Endothelial cell of umbilical vein (primary cell): ENCODE results near the gene CH25H. TPM values are rescaled to one million over a fixed set of nuclear protein-coding genes. Genes with fewer than 3 reads are reported as not detected.

ENCODE experiments used
- BruUV-seq: library from RNA; stranded (reverse); fragments of 400-500 nt; replicated peaks from 2 replicates; lab custom pipeline; 2021; lab: Mats Ljungman, UMichigan
- CTCF ChIA-PET: fragments of 300-600, 350-600 bp; sonication (Branson Sonifier 250); formaldehyde crosslinking; loops from one replicate; lab custom pipeline; 2021; ENCODE audit warnings: antibody characterized with exemption, inconsistent platforms; lab: Charles Lee
- POLR2A ChIA-PET: fragments of 300-600, 350-600 bp; sonication (Branson Sonifier 250); formaldehyde crosslinking; loops from one replicate; lab custom pipeline; 2021; ENCODE audit warnings: antibody characterized with exemption, inconsistent platforms; lab: Charles Lee
- DNase-seq: peaks from one replicate; pipeline ENCODE4 v3.0.0-alpha.2; 2011; ENCODE audit warnings: low read depth, low spot score
- FAIRE-seq: peaks from 2 replicates; lab custom pipeline; 2011; peaks lifted over from hg19 to GRCh38; lab: Jason Lieb, UNC
- H2AFZ ChIP-seq: 2 replicates; pipeline ENCODE4 v1.6.0; 2012; ENCODE audit warnings: low read depth, low read length, control low read depth, inconsistent platforms
- H3K27ac ChIP-seq: 2 replicates; pipeline ENCODE4 v1.5.1; 2011; ENCODE audit warnings: low read depth, mild to moderate bottlenecking, control low read depth, low read length, moderate library complexity; ENCODE audit not compliant: insufficient read depth
- H3K27me3 ChIP-seq, 2 experiments: 2 replicates each; pipeline versions ENCODE4 v1.6.0 to v1.6.1; 2011; ENCODE audit warnings: low read length in 2 of 2, mixed read lengths in 1 of 2; ENCODE audit not compliant: control insufficient read depth in 2 of 2, insufficient read depth in 2 of 2
- H3K36me3 ChIP-seq, 2 experiments: 2 replicates in 1 of 2; 3 replicates in 1 of 2; pipeline ENCODE4 v1.5.1; 2011; ENCODE audit warnings: low read length in 2 of 2, mild to moderate bottlenecking in 1 of 2, moderate library complexity in 1 of 2; ENCODE audit not compliant: control insufficient read depth in 2 of 2, insufficient read depth in 2 of 2; ENCODE audit errors: extremely low read depth in 1 of 2
- H3K4me1 ChIP-seq: 3 replicates; pipeline ENCODE4 v1.5.1; 2011; ENCODE audit warnings: mild to moderate bottlenecking, low read length; ENCODE audit not compliant: control insufficient read depth, insufficient read depth; ENCODE audit errors: extremely low read depth
- H3K4me2 ChIP-seq: 2 replicates; pipeline ENCODE4 v1.6.1; 2011; ENCODE audit warnings: low read length, control low read depth, mixed read lengths; ENCODE audit not compliant: insufficient read depth
- H3K4me3 ChIP-seq, 3 experiments: fragments of 200-600 bp in 1 of 3; sonication (generic), shearing (Covaris generic) in 1 of 3; replicated peaks in 1 of 3; 2 replicates each; pipeline ENCODE4 v1.5.1; 2011 to 2016; ENCODE audit warnings: control low read depth in 3 of 3, low read length in 3 of 3, mild to moderate bottlenecking in 2 of 3, inconsistent platforms in 1 of 3, low read depth in 1 of 3, moderate library complexity in 1 of 3; ENCODE audit not compliant: insufficient read depth in 1 of 3
- H3K79me2 ChIP-seq: 2 replicates; pipeline ENCODE4 v1.6.0; 2012; ENCODE audit warnings: low read length, inconsistent platforms; ENCODE audit not compliant: control insufficient read depth, insufficient read depth
- H3K9ac ChIP-seq: replicated peaks from 2 replicates; pipeline ENCODE3; 2011; ENCODE audit warnings: low read length, control low read depth; ENCODE audit not compliant: insufficient read depth; ENCODE audit errors: extremely low read depth
- H3K9me1 ChIP-seq: replicated peaks from 3 replicates; pipeline ENCODE4 v1.6.0; 2011; ENCODE audit warnings: mild to moderate bottlenecking, low read length; ENCODE audit not compliant: control insufficient read depth, insufficient read depth; ENCODE audit errors: extremely low read depth
- H3K9me3 ChIP-seq: replicated peaks from 2 replicates; pipeline ENCODE4 v1.5.1; 2012; ENCODE audit warnings: low read length, inconsistent platforms; ENCODE audit not compliant: control insufficient read depth, insufficient read depth
- H4K20me1 ChIP-seq: replicated peaks from 2 replicates; pipeline ENCODE3; 2011; ENCODE audit warnings: mild to moderate bottlenecking, low read length; ENCODE audit not compliant: control insufficient read depth, insufficient read depth; ENCODE audit errors: extremely low read depth
- CTCF ChIP-seq, 2 donors: IDR thresholded peaks; 1 replicate in 1 of 2; 2 replicates in 1 of 2; pipeline ENCODE4 v1.5.1; 2011; ENCODE audit warnings: low read length in 2 of 2, mild to moderate bottlenecking in 2 of 2, moderate library complexity in 2 of 2, control low read depth in 1 of 2, inconsistent platforms in 1 of 2, low read depth in 1 of 2; ENCODE audit not compliant: insufficient read depth in 1 of 2; ENCODE audit errors: extremely low read depth in 1 of 2
- EZH2 ChIP-seq: IDR thresholded peaks from 2 replicates; pipeline ENCODE4 v1.6.1; 2012; ENCODE audit warnings: borderline replicate concordance, low read depth, mild to moderate bottlenecking, moderate library complexity, low read length, inconsistent platforms; ENCODE audit not compliant: severe bottlenecking
- FOS ChIP-seq: IDR thresholded peaks from 2 replicates; pipeline ENCODE4 v1.6.1; 2011; ENCODE audit warnings: mild to moderate bottlenecking, low read length, moderate library complexity, borderline replicate concordance; ENCODE audit not compliant: insufficient read depth
- GATA2 ChIP-seq: IDR thresholded peaks from 2 replicates; pipeline ENCODE4 v1.7.0; 2011; ENCODE audit warnings: low read depth, mild to moderate bottlenecking, moderate library complexity, mixed read lengths, low read length; ENCODE audit not compliant: insufficient read length, insufficient read depth
- JUN ChIP-seq: IDR thresholded peaks from 2 replicates; pipeline ENCODE4 v1.6.1; 2011; ENCODE audit warnings: borderline replicate concordance, low read depth; ENCODE audit not compliant: insufficient read length, insufficient read depth
- MYC ChIP-seq: IDR thresholded peaks from one replicate; pipeline ENCODE4 v1.6.1; 2011; ENCODE audit warnings: mild to moderate bottlenecking, low read depth, low read length
- POLR2A ChIP-seq: IDR thresholded peaks from 2 replicates; pipeline ENCODE4 v1.6.1; 2012; ENCODE audit warnings: low read depth, mild to moderate bottlenecking, control low read depth, low read length
- POLR2AphosphoS5 ChIP-seq: IDR thresholded peaks from 2 replicates; pipeline ENCODE4 v1.6.1; 2012; ENCODE audit warnings: low read depth, mild to moderate bottlenecking, control low read depth, low read length, moderate library complexity; ENCODE audit not compliant: insufficient read depth
- dilution Hi-C: fragments of 300-500 bp; cut with MboI; formaldehyde crosslinking; loops from one replicate; pipeline ENCODE4 v1.15.0; 2019; ENCODE audit warnings: low sequenced_read_pairs; ENCODE audit not compliant: extremely low pct_ligation_motif_present
- intact Hi-C: fragments of 100-400 bp; cut with micrococcal nuclease; formaldehyde crosslinking; loops from one replicate; pipeline ENCODE4 v1.10.0; 2022
- polyA plus RNA-seq, 4 experiments: library from polyadenylated mRNA; depleted of rRNA in 3 of 4; stranded (reverse) in 3 of 4; unstranded in 1 of 4; fragments of >200 nt; gene quantifications; 2 replicates each; pipeline versions ENCODE4 v1.2.1 to v1.2.3, GENCODE V29; 2011 to 2012; ENCODE audit warnings: missing spikeins in 1 of 4
- total RNA-seq: library from RNA; stranded (reverse); gene quantifications from 2 replicates; pipeline ENCODE4 v1.2.3, GENCODE V29; 2021

CH25H gene
- total and polyA plus RNA-seq, 2 donors (not counting 3 experiments of a cell fraction or from before 2014, with no cell fraction given), result 0.30 TPM; not detected in 1

- DNase-seq, result no peak
- H3K36me3 ChIP-seq, result no peaks in the 10 kb centered on the region
- no peaks in the 10 kb centered on the region for H3K27me3 ChIP-seq
- H3K9me1 ChIP-seq, result no peaks in the 10 kb centered on the region
- no peaks in the 10 kb centered on the region for H3K9me3 ChIP-seq
- H3K79me2 ChIP-seq, result no peaks in the 10 kb centered on the region
- peak; percentile 31 for FAIRE-seq
- no peak for TF ChIP-seq CTCF (IDR thresholded peaks at IDR 0.05; ENCODE audit: extremely low read depth in 1 of 2, insufficient read depth in 1 of 2, low read depth in 1 of 2, low read length in 2 of 2)
- no peak for TF ChIP-seq EZH2
- TF ChIP-seq GATA2, result no peak
- TF ChIP-seq POLR2A, result no peak
- TF ChIP-seq MYC, result no peak
- H3K9ac ChIP-seq, result no peak overlapping the region
- BruUV-seq, result no TSS peak
- intact Hi-C loops, result no loop called here
- H3K27ac ChIP-seq, result no peak overlapping the region
- H3K4me1 ChIP-seq, result no peaks in the 10 kb centered on the region
- H2AFZ ChIP-seq, result no peak overlapping the region
- POLR2A ChIA-PET, result no interaction called here
- CTCF ChIA-PET, result interaction anchor here (0.9 kb wide), 1 partner anchor 33 kb away, joined by 3 read pairs; no protein-coding TSS in a partner anchor
- dilution Hi-C loops, result no loop called here
- H4K20me1 ChIP-seq, result no peaks in the 10 kb centered on the region
- H3K4me2 ChIP-seq, result no peak overlapping the region
- no peak overlapping the region for H3K4me3 ChIP-seq
These were observed 47.4 kb downstream of the CH25H start for GRCh38 chr10:89159761-89160160.

GRCh38 chr10:89159316-89159715 is 47.8 kb downstream of the CH25H start:
- no TSS peak for BruUV-seq

More at GRCh38 chr10:89159316-89159715, 47.8 kb downstream of the CH25H start:
- H2AFZ ChIP-seq, result no peak overlapping the region
- TF ChIP-seq MYC (no peak), CTCF (IDR thresholded peaks at IDR 0.05; ENCODE audit: extremely low read depth in 1 of 2, insufficient read depth in 1 of 2, low read depth in 1 of 2, low read length in 2 of 2) (no peak), JUN (no peak), POLR2AphosphoS5 (no peak), FOS (no peak), GATA2 (no peak), POLR2A (no peak)
- H4K20me1 ChIP-seq, result no peaks in the 10 kb centered on the region
- H3K27me3 ChIP-seq, result no peaks in the 10 kb centered on the region
- no peaks in the 10 kb centered on the region for H3K36me3 ChIP-seq
- ChIA-PET POLR2A (no interaction called here), CTCF (interaction anchor here (0.9 kb wide), 1 partner anchor 33 kb away, joined by 3 read pairs; no protein-coding TSS in a partner anchor)
- no peaks in the 10 kb centered on the region for H3K79me2 ChIP-seq
- no peaks in the 10 kb centered on the region for H3K9me3 ChIP-seq
- H3K4me2 ChIP-seq, result no peak overlapping the region
- no peaks in the 10 kb centered on the region for H3K4me1 ChIP-seq
- intact Hi-C loops, result no loop called here
- H3K9ac ChIP-seq, result no peak overlapping the region
- DNase-seq (no peak), FAIRE-seq (no peak)
- no peak overlapping the region for H3K4me3 ChIP-seq
- H3K9me1 ChIP-seq, result no peaks in the 10 kb centered on the region
- dilution Hi-C loops, result no loop called here
- H3K27ac ChIP-seq, result no peak overlapping the region
